IMR-90 (cell line): ENCODE data around the gene TMEM245. TPM values are rescaled to one million over a fixed set of nuclear protein-coding genes. Genes with fewer than 3 reads are reported as not detected.
A peak's percentile ranks its signal among the peaks of the same experiment; 100 is the strongest.

Experiments used
- ATAC-seq: fragments of 200-7000 bp; cut with Tn5 transposase; 2 replicates; pipeline ENCODE4 v1.9.1; 2020; ENCODE audit warnings: low read depth, mild to moderate bottlenecking, moderate library complexity
- BruUV-seq: library from RNA; stranded (reverse); fragments of 400-500 nt; replicated peaks from 2 replicates; lab custom pipeline; 2021; lab: Mats Ljungman, UMichigan
- CTCF ChIA-PET: fragments of 300-600 bp; formaldehyde crosslinking; extraction: SDS; loops from one replicate; lab custom pipeline; 2021; ENCODE audit warnings: antibody characterized with exemption; lab: Yijun Ruan, JAX
- POLR2A ChIA-PET: fragments of 300-600 bp; sonication (Branson Sonifier 250); formaldehyde crosslinking; loops from one replicate; lab custom pipeline; 2022; ENCODE audit warnings: antibody characterized with exemption; ENCODE audit not compliant: unreplicated experiment; lab: Charles Lee
- DNase-seq: peaks from one replicate; pipeline ENCODE4 v3.0.0; 2013
- H2AFZ ChIP-seq: replicated peaks from 2 replicates; pipeline ENCODE3; 2013; ENCODE audit warnings: low read length, mild to moderate bottlenecking; ENCODE audit not compliant: poor library complexity
- H2AK5ac ChIP-seq: 2 replicates; pipeline ENCODE4 v1.6.1; 2013; ENCODE audit warnings: low read depth, low read length, inconsistent platforms
- H2AK9ac ChIP-seq: replicated peaks from 2 replicates; pipeline ENCODE3; 2013; ENCODE audit warnings: mild to moderate bottlenecking, low read depth, low read length, moderate library complexity; ENCODE audit not compliant: poor library complexity
- H2BK120ac ChIP-seq: 2 replicates; pipeline ENCODE4 v1.6.1; 2013; ENCODE audit warnings: low read depth, low read length, inconsistent platforms
- H2BK15ac ChIP-seq: 3 replicates; pipeline ENCODE4 v1.6.1; 2013; ENCODE audit warnings: low read depth, low read length, inconsistent platforms
- H2BK20ac ChIP-seq: 2 replicates; pipeline ENCODE4 v1.6.1; 2013; ENCODE audit warnings: low read depth, mild to moderate bottlenecking, inconsistent platforms, low read length, moderate library complexity
- H2BK5ac ChIP-seq: 2 replicates; pipeline ENCODE4 v1.6.1; 2013; ENCODE audit warnings: mild to moderate bottlenecking, low read depth, low read length, inconsistent platforms; ENCODE audit not compliant: poor library complexity, severe bottlenecking
- H3K14ac ChIP-seq: replicated peaks from 2 replicates; pipeline ENCODE4 v1.6.1; 2013; ENCODE audit warnings: low read depth, low read length, inconsistent platforms
- H3K18ac ChIP-seq: 2 replicates; pipeline ENCODE4 v1.6.1; 2013; ENCODE audit warnings: low read depth, low read length, control low read depth
- H3K23ac ChIP-seq: 2 replicates; pipeline ENCODE4 v1.6.1; 2013; ENCODE audit warnings: low read depth, low read length, inconsistent platforms
- H3K27ac ChIP-seq: 2 replicates; pipeline ENCODE4 v1.5.1; 2013; ENCODE audit warnings: mild to moderate bottlenecking, control low read depth, low read length; ENCODE audit not compliant: insufficient read depth
- H3K27me3 ChIP-seq: 2 replicates; pipeline ENCODE4 v1.6.1; 2013; ENCODE audit warnings: low read length; ENCODE audit not compliant: control insufficient read depth, insufficient read depth
- H3K36me3 ChIP-seq: 2 replicates; pipeline ENCODE4 v1.6.1; 2013; ENCODE audit warnings: low read length, mixed read lengths; ENCODE audit not compliant: control insufficient read depth, insufficient read depth
- H3K4ac ChIP-seq: 2 replicates; pipeline ENCODE4 v1.6.1; 2013; ENCODE audit warnings: low read depth, low read length, inconsistent platforms
- H3K4me1 ChIP-seq: 2 replicates; pipeline ENCODE4 v1.6.1; 2013; ENCODE audit warnings: low read length, mixed read lengths; ENCODE audit not compliant: control insufficient read depth, insufficient read depth
- H3K4me2 ChIP-seq: 2 replicates; pipeline ENCODE4 v1.6.1; 2013; ENCODE audit warnings: low read depth, mild to moderate bottlenecking, control low read depth, low read length, moderate library complexity
- H3K4me3 ChIP-seq: 2 replicates; pipeline ENCODE4 v1.5.1; 2013; ENCODE audit warnings: low read depth, mild to moderate bottlenecking, control low read depth, low read length, moderate library complexity; ENCODE audit not compliant: insufficient read depth
- H3K56ac ChIP-seq: 2 replicates; pipeline ENCODE4 v1.6.1; 2013; ENCODE audit warnings: low read length, inconsistent platforms; ENCODE audit not compliant: insufficient read depth; ENCODE audit errors: extremely low read depth
- H3K79me1 ChIP-seq, 2 experiments: 2 replicates each; pipeline ENCODE4 v1.6.1; 2013; ENCODE audit warnings: low read length in 2 of 2, inconsistent platforms in 1 of 2, low read depth in 1 of 2
- H3K9ac ChIP-seq: 2 replicates; pipeline ENCODE4 v1.6.1; 2013; ENCODE audit warnings: low read depth, low read length, control low read depth
- H3K9me1 ChIP-seq: 2 replicates; pipeline ENCODE4 v1.6.1; 2013; ENCODE audit warnings: low read length, inconsistent platforms; ENCODE audit not compliant: insufficient read depth
- H3K9me3 ChIP-seq: 2 replicates; pipeline ENCODE4 v1.6.1; 2013; ENCODE audit warnings: low read length; ENCODE audit not compliant: control insufficient read depth, insufficient read depth
- H4K20me1 ChIP-seq: 2 replicates; pipeline ENCODE4 v1.6.1; 2013; ENCODE audit warnings: low read length, inconsistent platforms; ENCODE audit not compliant: insufficient read depth
- H4K5ac ChIP-seq: 2 replicates; pipeline ENCODE4 v1.6.1; 2013; ENCODE audit warnings: mild to moderate bottlenecking, low read depth, low read length, control low read depth
- H4K8ac ChIP-seq, 2 experiments: 2 replicates each; pipeline ENCODE4 v1.6.1; 2013; ENCODE audit warnings: low read depth in 2 of 2, low read length in 2 of 2, control low read depth in 1 of 2, inconsistent platforms in 1 of 2
- H4K91ac ChIP-seq: 2 replicates; pipeline ENCODE4 v1.6.1; 2013; ENCODE audit warnings: low read depth, low read length, inconsistent platforms; ENCODE audit not compliant: insufficient read depth
- MAFK ChIP-seq: IDR thresholded peaks from 2 replicates; pipeline ENCODE4 v1.6.1; 2012; ENCODE audit warnings: low read depth, low read length, improper control_type of control experiment
- SMC3 ChIP-seq: fragments of 150-350 bp; IDR thresholded peaks from 2 replicates; pipeline ENCODE4 v1.6.1; 2016; ENCODE audit warnings: low read depth, mild to moderate bottlenecking, antibody characterized with exemption, low read length, moderate library complexity
- WGBS, 2 experiments: methylation state at CpG; one replicate each; pipeline versions ENCODE4 v1.1.5 to v1.1.7; 2013; ENCODE audit warnings: missing lambda C conversion rate in 2 of 2; ENCODE audit not compliant: insufficient read length in 1 of 2; ENCODE audit errors: extremely low coverage in 2 of 2; 5-methylcytosine and 5-hydroxymethylcytosine counted together
- dilution Hi-C: fragments of 300-500 bp; cut with HindIII; formaldehyde crosslinking; loops from one replicate; pipeline ENCODE4 v1.14.3; 2018; ENCODE audit warnings: low sequenced_read_pairs; ENCODE audit not compliant: unreplicated experiment
- in situ Hi-C: fragments of 300-500 bp; cut with MboI; formaldehyde crosslinking; loops from 3 replicates; pipeline ENCODE4 v1.14.3; 2019; ENCODE audit warnings: low sequenced_read_pairs, inconsistent platforms, mixed read lengths
- intact Hi-C: fragments of 100-400 bp; cut with micrococcal nuclease; formaldehyde crosslinking; loops from 2 replicates; pipeline ENCODE4 v1.10.0; 2022
- polyA plus RNA-seq, 3 experiments: library from polyadenylated mRNA; depleted of rRNA; stranded (reverse); fragments of >200 nt; gene quantifications; 2 replicates each; pipeline ENCODE4 v1.2.3, GENCODE V29; 2012; ENCODE audit warnings: low replicate concordance in 1 of 3
- total RNA-seq: library from RNA; depleted of rRNA; stranded (reverse); fragments of >200 nt; gene quantifications from 2 replicates; pipeline ENCODE4 v1.2.3, GENCODE V29; 2012

Gene TMEM245
- total and polyA plus RNA-seq, 2 of the 4 experiments (the other 2 are of a cell fraction) = 24.8 to 57.9 TPM

- BruUV-seq = no TSS peak
These were observed 3.7 kb downstream of the TMEM245 start for GRCh38 chr9:109115931-109116526.

More at GRCh38 chr9:109115931-109116526, 3.7 kb downstream of the TMEM245 start:
- H4K5ac ChIP-seq = no peak overlapping the region
- H4K8ac ChIP-seq = no peak overlapping the region
- peak overlapping the region; percentile 11 for H2BK5ac ChIP-seq
- no peak overlapping the region for H2BK120ac ChIP-seq
- intact Hi-C loops (loop anchor here (10.0 kb wide), 2 partner anchors 139 to 209 kb away; partner anchors contain the start of gene EPB41L4B), in situ Hi-C loops (no loop called here), dilution Hi-C loops (no loop called here)
- peaks cover 5% of the 10 kb centered on the region for H3K4me1 ChIP-seq
- peaks cover 4 to 46% of the 10 kb centered on the region in 2 experiments; a peak in 2 of 4 replicates for H3K79me1 ChIP-seq
- no peak overlapping the region for H2AFZ ChIP-seq
- H3K18ac ChIP-seq = no peak overlapping the region
- no peaks in the 10 kb centered on the region for H3K27me3 ChIP-seq
- peaks cover 38% of the 10 kb centered on the region for H4K20me1 ChIP-seq
- no peak for DNase-seq
- H3K27ac ChIP-seq = no peak overlapping the region
- H3K23ac ChIP-seq = no peak overlapping the region
- no peak overlapping the region for H3K4me3 ChIP-seq
- ChIA-PET CTCF (interaction anchor here (1.2 kb wide), 1 partner anchor 15 kb away, joined by 3 read pairs; no protein-coding TSS in a partner anchor), POLR2A (no interaction called here)
- TF ChIP-seq SMC3 = no peak
- peak; percentile 75 for TF ChIP-seq MAFK
- H3K36me3 ChIP-seq = no peaks in the 10 kb centered on the region
- WGBS, 2 experiments = 80% methylated on average over 1 of the region's 3 CpGs; no CpG with 5 or more reads in 1 of the 2 experiments
- H3K4me2 ChIP-seq = no peak overlapping the region
- H3K9me3 ChIP-seq = no peaks in the 10 kb centered on the region
- no peak overlapping the region for H2AK5ac ChIP-seq
- H3K14ac ChIP-seq = no peak overlapping the region
- H3K56ac ChIP-seq = no peak overlapping the region
- H2BK15ac ChIP-seq = no peak overlapping the region
- no peak overlapping the region for H4K91ac ChIP-seq
- no peak overlapping the region for H3K9ac ChIP-seq
- peaks cover 8% of the 10 kb centered on the region; the same call in 1 of the 2 replicates for H3K9me1 ChIP-seq
- no peak overlapping the region for H3K4ac ChIP-seq
- no peak overlapping the region for H2AK9ac ChIP-seq
- no peak for ATAC-seq
- no peak overlapping the region for H2BK20ac ChIP-seq
